Esophagus (tissue), 2 donors: Measurements from ENCODE around the gene ZFAND3. TPM values are rescaled to one million over a fixed set of nuclear protein-coding genes. Genes with fewer than 3 reads are reported as not detected.
"Not testable (repeated sequence)": the region's sequence is repeated elsewhere in the genome, so short reads cannot be mapped to it uniquely, and the experiment has no call there.

Experiments used
- H3K27ac ChIP-seq, 2 donors: one replicate each; pipeline ENCODE4 v1.5.1; 2013; ENCODE audit warnings: low read depth in 2 of 2, mild to moderate bottlenecking in 2 of 2, inconsistent platforms in 1 of 2, low read length in 1 of 2, moderate library complexity in 1 of 2
- H3K27me3 ChIP-seq, 2 donors: one replicate each; pipeline ENCODE4 v1.6.1; 2013; ENCODE audit warnings: low read length in 2 of 2, control low read depth in 1 of 2, mild to moderate bottlenecking in 1 of 2; ENCODE audit not compliant: insufficient read depth in 2 of 2, control insufficient read depth in 1 of 2
- H3K36me3 ChIP-seq, 2 donors: one replicate each; pipeline ENCODE4 v1.6.1; 2013; ENCODE audit warnings: low read length in 1 of 2; ENCODE audit not compliant: control insufficient read depth in 2 of 2, insufficient read depth in 2 of 2
- H3K4me1 ChIP-seq, 2 donors: one replicate each; pipeline ENCODE4 v1.6.1; 2013; ENCODE audit warnings: low read length in 1 of 2; ENCODE audit not compliant: control insufficient read depth in 2 of 2, insufficient read depth in 2 of 2
- H3K4me3 ChIP-seq, 2 donors: one replicate each; pipeline ENCODE4 v1.5.1; 2013; ENCODE audit warnings: low read length in 2 of 2, mild to moderate bottlenecking in 2 of 2, low read depth in 1 of 2, moderate library complexity in 1 of 2
- H3K9me3 ChIP-seq, 2 donors: one replicate each; pipeline ENCODE4 v1.6.1; 2013; ENCODE audit warnings: mild to moderate bottlenecking in 2 of 2, low read depth in 1 of 2, low read length in 1 of 2, moderate library complexity in 1 of 2; ENCODE audit not compliant: control insufficient read depth in 2 of 2, insufficient read depth in 1 of 2
- WGBS, 2 donors: extraction: QIAGEN DNeasy Blood & Tissue Kit; methylation state at CpG; one replicate each; pipeline ENCODE4 v1.1.7; 2013; 5-methylcytosine and 5-hydroxymethylcytosine counted together
- polyA plus RNA-seq, 2 donors: library from polyadenylated mRNA; stranded (reverse); fragments of 200-250 nt; gene quantifications; one replicate each; pipeline ENCODE4 v1.2.3, GENCODE V29; 2013
- donor health status: healthy with polysubstance abuse.
- donor health status: Bipolar disorder and iron deficiency.

The ZFAND3 gene
- polyA plus RNA-seq, 2 donors, result 20.6 to 21.9 TPM

DNA sequence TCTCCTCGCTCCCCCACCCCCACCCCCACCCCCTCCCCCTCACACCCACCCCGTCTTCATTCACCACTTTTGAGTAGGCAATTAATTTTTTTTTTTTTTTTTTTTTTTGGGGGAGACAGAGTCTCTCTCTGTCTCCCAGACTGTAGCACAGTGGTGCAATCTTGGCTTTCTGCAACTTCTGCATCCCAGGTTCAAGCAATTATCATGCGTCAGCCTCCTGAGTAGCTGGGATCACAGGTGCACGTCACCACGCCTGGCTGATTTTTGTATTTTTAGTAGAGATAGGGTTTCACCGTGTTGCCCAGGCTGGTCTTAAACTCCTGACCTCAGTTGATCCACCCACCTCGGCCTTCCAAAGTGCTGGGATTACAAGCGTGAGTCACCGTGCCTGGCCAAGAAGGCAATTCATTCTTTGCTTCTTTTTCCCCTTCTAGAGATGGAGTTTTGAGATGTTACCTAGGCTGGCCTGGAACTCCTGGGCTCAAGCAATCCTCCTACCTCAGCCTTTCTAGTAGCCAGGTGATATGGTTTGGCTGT, 230.4 kb downstream of the ZFAND3 start:
- not testable (repeated sequence) for H3K9me3 ChIP-seq, H3K27me3 ChIP-seq, H3K36me3 ChIP-seq, H3K4me1 ChIP-seq, H3K4me3 ChIP-seq, H3K27ac ChIP-seq
- WGBS, 2 donors, result 66 to 80% methylated on average over 9 of the region's 9 CpGs

DNA sequence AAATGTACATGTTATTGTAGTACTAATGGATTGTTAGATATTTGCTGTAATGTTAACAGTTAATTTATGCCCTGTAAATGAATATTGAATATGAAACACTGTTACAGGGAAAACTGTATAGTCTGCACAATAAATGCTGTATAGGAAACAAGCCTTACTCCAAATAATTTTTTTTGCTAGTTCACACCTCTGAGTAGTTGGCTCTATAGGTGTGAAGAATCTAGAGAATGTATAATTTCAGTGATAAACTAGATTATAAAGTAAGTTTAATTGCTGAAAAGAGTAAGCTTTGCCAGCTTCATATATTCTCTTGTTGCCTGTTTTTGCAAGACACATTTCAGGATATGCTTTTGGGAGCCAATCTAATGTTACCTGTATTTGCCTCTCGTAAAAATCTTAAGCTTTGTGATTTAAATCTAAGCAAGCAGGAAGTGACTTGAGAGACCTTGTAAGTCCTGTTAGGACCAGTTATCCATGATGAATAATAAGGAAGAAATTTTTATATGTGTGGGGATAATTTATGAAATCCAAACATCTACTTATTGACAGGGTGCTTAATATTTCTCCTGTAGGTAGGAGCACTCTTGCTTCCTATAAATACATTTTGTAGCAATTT, 232.4 kb downstream of the ZFAND3 start:
- Histone ChIP-seq H3K9me3 (no peaks in the 10 kb centered on the region), H3K27ac (no peak overlapping the region), H3K4me1 (peaks cover 0 to 5% of the 10 kb centered on the region in 2 donors), H3K4me3 (no peak overlapping the region), H3K27me3 (no peaks in the 10 kb centered on the region), H3K36me3 (no peaks in the 10 kb centered on the region)
- 50 to 73% methylated on average over 1 of the region's 1 CpG for WGBS, 2 donors

DNA sequence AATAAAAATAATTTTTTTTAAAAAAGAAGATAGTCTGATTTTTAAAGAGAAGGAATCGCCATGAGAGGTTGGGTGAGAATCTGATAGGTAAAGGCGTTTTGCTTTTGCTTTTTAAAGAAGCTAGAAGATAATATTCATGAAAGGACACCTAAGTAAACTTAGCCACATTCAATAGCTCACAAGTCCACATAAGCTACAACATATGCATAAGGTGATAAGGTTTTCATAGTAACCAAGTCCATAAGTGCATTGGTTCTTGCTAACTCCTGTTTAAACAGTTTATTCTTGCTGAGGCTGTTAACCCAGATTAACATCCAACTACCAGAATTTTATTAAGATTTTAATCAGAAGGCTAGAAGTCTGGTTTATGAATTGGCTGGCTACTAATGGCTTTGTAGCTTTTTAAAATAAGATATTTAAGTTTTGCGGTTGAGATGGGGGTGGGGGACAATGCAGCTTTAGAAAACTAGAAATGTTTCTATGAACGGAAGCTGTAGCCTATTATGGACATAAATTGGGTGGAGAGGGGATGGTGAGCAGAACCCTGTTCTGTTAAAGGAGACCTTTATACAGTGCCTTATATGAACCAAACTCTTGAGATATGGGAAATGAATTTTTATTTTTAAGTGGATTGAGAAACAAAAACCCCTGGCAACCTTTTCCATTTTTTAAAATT, 235.1 kb downstream of the ZFAND3 start:
- no peak overlapping the region for H3K27ac ChIP-seq

DNA sequence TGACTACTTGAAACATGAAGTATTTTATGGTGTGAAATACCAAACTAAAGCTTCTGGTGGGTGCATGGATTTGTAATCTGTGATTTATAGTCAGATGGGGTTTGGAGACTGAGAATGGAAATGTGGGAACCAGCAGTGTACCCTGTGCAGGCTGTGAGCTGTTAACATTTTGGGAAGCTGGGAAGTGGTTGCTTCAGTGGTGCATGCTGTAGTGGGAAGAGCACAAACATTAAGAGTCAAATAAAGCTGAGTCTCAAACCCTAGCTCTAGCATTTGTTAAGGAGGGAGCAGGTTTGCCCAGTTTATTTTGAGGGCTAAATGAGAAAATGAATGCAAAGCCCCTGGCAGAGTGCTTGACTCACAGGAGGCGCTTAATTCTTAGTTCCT, 235.7 kb downstream of the ZFAND3 start:
- Histone ChIP-seq H3K4me3 (no peak overlapping the region), H3K4me1 (peaks cover 0 to 5% of the 10 kb centered on the region in 2 donors), H3K36me3 (no peaks in the 10 kb centered on the region), H3K9me3 (no peaks in the 10 kb centered on the region), H3K27me3 (no peaks in the 10 kb centered on the region), H3K27ac (no peak overlapping the region)
- WGBS, 2 donors, result 93 to 97% methylated on average over 1 of the region's 1 CpG

More for the DNA sequence above, 235.1 kb downstream of the ZFAND3 start:
- H3K4me3 ChIP-seq, result no peak overlapping the region
- 90 to 96% methylated on average over 4 of the region's 4 CpGs for WGBS, 2 donors
- no peaks in the 10 kb centered on the region for H3K9me3 ChIP-seq
- H3K4me1 ChIP-seq, result peaks cover 0 to 5% of the 10 kb centered on the region in 2 donors
- no peaks in the 10 kb centered on the region for H3K36me3 ChIP-seq
- no peaks in the 10 kb centered on the region for H3K27me3 ChIP-seq

DNA sequence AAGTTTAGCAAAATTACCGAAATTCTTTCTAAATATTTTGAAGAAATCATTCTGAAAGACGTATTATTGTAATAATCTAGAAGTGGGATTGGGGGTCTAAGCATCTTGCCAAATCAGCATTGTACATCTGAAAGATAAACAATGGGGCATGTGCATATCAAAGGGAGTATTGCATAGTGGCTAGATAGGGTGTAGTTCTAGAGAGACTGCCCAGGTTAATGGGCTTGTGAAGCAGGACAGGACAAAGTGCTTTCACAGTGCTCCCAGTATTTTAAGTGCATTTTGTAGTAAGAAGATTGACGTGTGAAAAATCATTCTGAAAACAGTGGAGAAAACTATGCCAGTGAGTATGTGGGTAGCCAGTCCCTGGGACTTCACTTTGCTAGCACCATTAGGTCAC, 236.8 kb downstream of the ZFAND3 start:
- peaks cover 0 to 3% of the 10 kb centered on the region in 2 donors for H3K4me1 ChIP-seq
- no peaks in the 10 kb centered on the region for H3K9me3 ChIP-seq
- H3K36me3 ChIP-seq, result no peaks in the 10 kb centered on the region
- no peak overlapping the region for H3K4me3 ChIP-seq
- no peaks in the 10 kb centered on the region for H3K27me3 ChIP-seq
- 79 to 87% methylated on average over 3 of the region's 3 CpGs for WGBS, 2 donors
- no peak overlapping the region for H3K27ac ChIP-seq

DNA sequence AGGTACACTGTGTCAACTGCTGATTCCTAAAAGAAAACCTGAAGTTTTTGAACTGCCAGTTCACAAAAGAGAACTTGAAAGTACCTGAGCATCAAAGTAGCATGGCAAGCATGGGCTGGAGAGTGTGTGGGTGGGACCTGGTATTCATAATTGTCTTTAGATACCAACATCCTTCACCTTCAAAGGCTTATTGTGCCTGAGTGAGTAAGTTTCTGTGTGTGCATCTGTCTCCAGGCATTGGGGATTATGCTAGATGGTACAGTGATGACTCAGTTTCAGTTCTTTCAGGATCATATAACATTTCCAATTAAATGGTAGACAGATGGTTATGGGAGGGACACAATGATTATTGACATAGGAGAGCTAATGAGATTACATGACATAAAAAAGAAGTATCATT, 238.5 kb downstream of the ZFAND3 start:
- no peaks in the 10 kb centered on the region for H3K9me3 ChIP-seq
- H3K4me1 ChIP-seq, result no peaks in the 10 kb centered on the region
- H3K4me3 ChIP-seq, result no peak overlapping the region
- peaks cover 3 to 9% of the 10 kb centered on the region in 2 donors for H3K36me3 ChIP-seq
- no peaks in the 10 kb centered on the region for H3K27me3 ChIP-seq
- H3K27ac ChIP-seq, result no peak overlapping the region

DNA sequence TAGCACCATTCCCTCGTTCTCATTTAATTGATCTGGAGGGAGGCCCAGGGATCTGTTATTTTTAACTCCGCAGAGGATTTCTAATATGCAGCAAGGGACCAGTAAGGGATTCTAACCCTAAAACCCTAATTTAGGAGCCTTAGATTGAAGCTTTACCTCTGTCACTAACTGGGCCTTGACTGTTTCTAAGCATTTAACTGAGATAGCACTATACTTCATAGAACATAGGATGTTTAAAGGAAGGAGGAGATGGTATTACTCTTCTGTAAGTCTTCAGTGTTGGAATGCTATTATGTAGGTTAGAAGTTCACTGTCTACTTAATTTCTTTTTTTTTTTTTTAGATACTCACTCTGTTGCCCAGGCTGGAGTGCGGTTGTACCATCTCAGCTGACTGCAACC, 242.5 kb downstream of the ZFAND3 start:
- 91 to 95% methylated on average over 3 of the region's 3 CpGs for WGBS, 2 donors
- peaks cover 8 to 9% of the 10 kb centered on the region in 2 donors for H3K36me3 ChIP-seq

DNA sequence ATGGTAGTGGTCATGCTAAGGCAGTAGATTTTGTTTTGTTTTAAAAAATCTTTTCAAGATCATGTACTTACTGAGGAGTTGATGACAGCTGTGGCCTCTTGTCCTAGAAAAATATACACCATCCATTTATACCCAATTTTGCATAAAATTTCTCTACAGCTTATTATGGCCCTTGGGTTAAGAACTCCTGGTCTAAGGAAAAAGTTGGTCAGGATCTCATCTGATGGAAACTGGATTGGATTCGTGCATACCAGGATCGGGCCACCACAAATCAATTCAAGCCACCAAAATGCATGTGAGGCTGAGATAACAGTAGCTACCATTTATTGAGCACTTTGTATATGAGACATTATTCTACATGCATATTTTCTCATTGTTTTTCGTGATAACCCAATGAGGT, 244.4 kb downstream of the ZFAND3 start:
- no peak overlapping the region for H3K4me3 ChIP-seq
- WGBS, 2 donors, result 96 to 97% methylated on average over 3 of the region's 3 CpGs
- peaks cover 8 to 9% of the 10 kb centered on the region in 2 donors for H3K36me3 ChIP-seq
- no peaks in the 10 kb centered on the region for H3K27me3 ChIP-seq
- no peak overlapping the region for H3K27ac ChIP-seq
- H3K4me1 ChIP-seq, result no peaks in the 10 kb centered on the region
- no peaks in the 10 kb centered on the region for H3K9me3 ChIP-seq

More for the DNA sequence above, 242.5 kb downstream of the ZFAND3 start:
- Histone ChIP-seq H3K4me1 (no peaks in the 10 kb centered on the region), H3K4me3 (no peak overlapping the region), H3K27ac (no peak overlapping the region), H3K27me3 (no peaks in the 10 kb centered on the region), H3K9me3 (no peaks in the 10 kb centered on the region)

DNA sequence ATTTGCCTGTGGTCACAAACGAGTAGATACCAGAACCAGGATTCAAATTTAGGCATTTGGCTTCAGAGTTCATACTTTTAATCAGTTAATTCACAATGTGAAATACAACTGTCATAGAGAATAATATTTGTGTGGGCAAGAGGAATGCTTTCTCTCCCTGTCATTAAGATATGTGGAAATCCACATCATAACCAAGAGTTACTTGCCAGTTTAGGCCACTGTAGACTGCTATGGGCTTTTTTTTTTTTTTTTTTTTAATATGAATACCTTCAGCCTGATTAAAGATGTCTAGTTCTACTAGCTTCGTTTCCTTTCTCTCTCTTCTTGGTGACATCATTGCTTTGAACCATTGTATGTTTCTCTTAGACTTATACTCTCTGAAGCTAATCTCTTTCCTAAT, 244.9 kb downstream of the ZFAND3 start:
- 80 to 87% methylated on average over 2 of the region's 2 CpGs for WGBS, 2 donors
- H3K27ac ChIP-seq, result no peak overlapping the region
- H3K27me3 ChIP-seq, result no peaks in the 10 kb centered on the region
- H3K9me3 ChIP-seq, result no peaks in the 10 kb centered on the region
- no peaks in the 10 kb centered on the region for H3K4me1 ChIP-seq
- no peak overlapping the region for H3K4me3 ChIP-seq
- H3K36me3 ChIP-seq, result peaks cover 8 to 9% of the 10 kb centered on the region in 2 donors
